Spinal cord (tissue), 10 donors: Measurements from ENCODE around the gene MRPS18A. TPM values are rescaled to one million over a fixed set of nuclear protein-coding genes. Genes with fewer than 3 reads are reported as not detected.
A peak's percentile ranks its signal among the peaks of the same experiment; 100 is the strongest.

Experiments used
- DNase-seq, 6 donors: peaks; one replicate each; pipeline versions ENCODE4 v3.0.0 to v3.0.0-alpha.2; 2013 to 2015; ENCODE audit warnings: low spot score in 6 of 6, low read depth in 4 of 6
- H3K27ac ChIP-seq: one replicate; pipeline ENCODE4 v1.5.1; 2013; ENCODE audit warnings: low read depth, low read length, control low read depth
- H3K27me3 ChIP-seq: one replicate; pipeline ENCODE4 v1.6.1; 2013; ENCODE audit warnings: low read length; ENCODE audit not compliant: control insufficient read depth, insufficient read depth
- H3K36me3 ChIP-seq: one replicate; pipeline ENCODE4 v1.6.1; 2013; ENCODE audit warnings: low read length; ENCODE audit not compliant: control insufficient read depth, insufficient read depth
- H3K4me1 ChIP-seq: one replicate; pipeline ENCODE4 v1.6.1; 2013; ENCODE audit warnings: low read length; ENCODE audit not compliant: control insufficient read depth, insufficient read depth
- H3K4me3 ChIP-seq: one replicate; pipeline ENCODE4 v1.5.1; 2013; ENCODE audit warnings: low read depth, low read length, control low read depth
- H3K9me3 ChIP-seq: one replicate; pipeline ENCODE4 v1.6.1; 2013; ENCODE audit warnings: low read length; ENCODE audit not compliant: control insufficient read depth, insufficient read depth
- WGBS: methylation state at CpG from one replicate; pipeline ENCODE4 v1.1.5; 2013; ENCODE audit warnings: missing lambda C conversion rate; ENCODE audit not compliant: insufficient coverage; 5-methylcytosine and 5-hydroxymethylcytosine counted together
- polyA plus RNA-seq, 2 donors: library from polyadenylated mRNA; unstranded; fragments of 120-200 nt; gene quantifications; one replicate each; pipeline ENCODE4 v1.2.1, GENCODE V29; 2013; ENCODE audit not compliant: insufficient read length in 2 of 2
- total RNA-seq, 2 donors: library from RNA; depleted of rRNA in 1 of 2; stranded (reverse); fragments of 120-200 nt in 1 of 2; fragments of >200 nt in 1 of 2; gene quantifications; one replicate each; pipeline versions ENCODE4 v1.2.3 to v1.2.4, GENCODE V29; 2013 to 2014
- donor health status: healthy.

The MRPS18A gene
- total and polyA plus RNA-seq, 4 donors, result 24.1 to 56.6 (median 32.6) TPM

- Histone ChIP-seq H3K27ac (no peak overlapping the region), H3K4me3 (no peak overlapping the region), H3K4me1 (peaks cover 4% of the 10 kb centered on the region)
Observed at GRCh38 chr6:43709654-43710303, 22.2 kb upstream of the MRPS18A start.

GRCh38 chr6:43708860-43709653 is 21.5 kb upstream of the MRPS18A start:
- no peak for DNase-seq

More at GRCh38 chr6:43709654-43710303, 22.2 kb upstream of the MRPS18A start:
- no peak for DNase-seq
- Histone ChIP-seq H3K36me3 (no peaks in the 10 kb centered on the region), H3K27me3 (peaks cover 2% of the 10 kb centered on the region), H3K9me3 (no peaks in the 10 kb centered on the region)
- 80% methylated on average over 3 of the region's 7 CpGs for whole genome bisulfite sequencing

GRCh38 chr6:43707767-43708166 is 20.2 kb upstream of the MRPS18A start:
- 43% methylated on average over 1 of the region's 1 CpG for WGBS
- H3K9me3 ChIP-seq, result no peaks in the 10 kb centered on the region
- no peak for DNase-seq
- peaks cover 5% of the 10 kb centered on the region for H3K4me1 ChIP-seq
- no peaks in the 10 kb centered on the region for H3K36me3 ChIP-seq
- no peak overlapping the region for H3K4me3 ChIP-seq
- H3K27me3 ChIP-seq, result peaks cover 2% of the 10 kb centered on the region
- no peak overlapping the region for H3K27ac ChIP-seq

More at GRCh38 chr6:43708860-43709653, 21.5 kb upstream of the MRPS18A start:
- no peak overlapping the region for H3K27ac ChIP-seq
- 82% methylated on average over 3 of the region's 5 CpGs for WGBS
- H3K4me3 ChIP-seq, result no peak overlapping the region
- no peaks in the 10 kb centered on the region for H3K9me3 ChIP-seq
- H3K36me3 ChIP-seq, result no peaks in the 10 kb centered on the region
- peaks cover 2% of the 10 kb centered on the region for H3K27me3 ChIP-seq
- no peaks in the 10 kb centered on the region for H3K4me1 ChIP-seq

GRCh38 chr6:43707269-43707668 is 19.7 kb upstream of the MRPS18A start:
- no peak overlapping the region for H3K4me3 ChIP-seq
- peaks cover 2% of the 10 kb centered on the region for H3K27me3 ChIP-seq
- H3K4me1 ChIP-seq, result peaks cover 10% of the 10 kb centered on the region
- DNase-seq, result no peak
- no peaks in the 10 kb centered on the region for H3K9me3 ChIP-seq
- peak overlapping the region; percentile 55 for H3K27ac ChIP-seq
- H3K36me3 ChIP-seq, result no peaks in the 10 kb centered on the region
- 74% methylated on average over 6 of the region's 7 CpGs for WGBS

- Histone ChIP-seq H3K4me1 (peaks cover 12% of the 10 kb centered on the region), H3K4me3 (no peak overlapping the region), H3K27ac (peak overlapping the region; percentile 55)
Observed at GRCh38 chr6:43706788-43707187, 19.2 kb upstream of the MRPS18A start.

GRCh38 chr6:43705996-43706395 is 18.4 kb upstream of the MRPS18A start:
- no peak for DNase-seq
- H3K9me3 ChIP-seq, result no peaks in the 10 kb centered on the region
- WGBS, result 82% methylated on average over 2 of the region's 3 CpGs
- H3K4me3 ChIP-seq, result no peak overlapping the region
- H3K4me1 ChIP-seq, result peaks cover 12% of the 10 kb centered on the region
- H3K27me3 ChIP-seq, result no peaks in the 10 kb centered on the region
- H3K27ac ChIP-seq, result peak overlapping the region; percentile 55
- no peaks in the 10 kb centered on the region for H3K36me3 ChIP-seq

More at GRCh38 chr6:43706788-43707187, 19.2 kb upstream of the MRPS18A start:
- no peak for DNase-seq
- Histone ChIP-seq H3K36me3 (no peaks in the 10 kb centered on the region), H3K27me3 (peaks cover under 1% of the 10 kb centered on the region), H3K9me3 (no peaks in the 10 kb centered on the region)
- WGBS, result 68% methylated on average over 8 of the region's 8 CpGs

GRCh38 chr6:43703512-43704429 is 16.2 kb upstream of the MRPS18A start:
- no peaks in the 10 kb centered on the region for H3K27me3 ChIP-seq
- no peaks in the 10 kb centered on the region for H3K36me3 ChIP-seq
- DNase-seq, result no peak
- no peaks in the 10 kb centered on the region for H3K9me3 ChIP-seq
- no peak overlapping the region for H3K4me3 ChIP-seq
- peak overlapping the region; percentile 41 for H3K27ac ChIP-seq
- peaks cover 20% of the 10 kb centered on the region for H3K4me1 ChIP-seq
- 73% methylated on average over 3 of the region's 8 CpGs for WGBS

- Histone ChIP-seq H3K27me3 (no peaks in the 10 kb centered on the region), H3K9me3 (no peaks in the 10 kb centered on the region), H3K4me1 (peaks cover 22% of the 10 kb centered on the region), H3K36me3 (no peaks in the 10 kb centered on the region), H3K4me3 (no peak overlapping the region), H3K27ac (peak overlapping the region; percentile 41)
- peak in 1 of 6 donors; percentile 76 for DNase-seq
- 37% methylated on average over 12 of the region's 15 CpGs for WGBS
Observed at GRCh38 chr6:43702534-43703440, 15.2 kb upstream of the MRPS18A start.
